ENCODE results near the gene SEMA6D.

GRCh38 chr15:47813748-47814384 lies 96.6 kb downstream of the SEMA6D start:
- TF ChIP-seq CTCF (optimal IDR thresholded peaks at IDR 0.05 in 1 of 3, IDR thresholded peaks at IDR 0.05 in 1 of 3, conservative IDR thresholded peaks at IDR 0.05 in 1 of 3; ENCODE audit: extremely low read depth in 1 of 3, insufficient read depth in 2 of 3, low read length in 3 of 3) (no peak), EZH2 (IDR thresholded peaks at IDR 0.05; ENCODE audit: low read length) (no peak)
